ENCODE data around the gene STKLD1.

The STKLD1 gene

GRCh38 chr9:133354766-133355165 is 21.4 kb upstream of the STKLD1 start:
- Histone ChIP-seq H3K4me1 (ENCODE audit: control insufficient read depth in 1 of 2, insufficient read depth in 2 of 2, low read length in 2 of 2) (peaks cover 12 to 39% of the 10 kb centered on the region in 2 donors), H3K9me3 (ENCODE audit: control insufficient read depth in 1 of 2, low read length in 2 of 2) (no peaks in the 10 kb centered on the region), H3K36me3 (ENCODE audit: control insufficient read depth in 1 of 2, insufficient read depth in 2 of 2, low read length in 2 of 2) (peaks cover 32 to 48% of the 10 kb centered on the region in 2 donors), H3K27me3 (ENCODE audit: low read depth, low read length) (no peaks in the 10 kb centered on the region), H3K4me3 (ENCODE audit: low read depth in 1 of 2, low read length in 2 of 2) (no peak overlapping the region), H3K27ac (ENCODE audit: low read length) (no peak overlapping the region)

GRCh38 chr9:133355881-133356357 is 20.2 kb upstream of the STKLD1 start:
- peaks cover 12 to 38% of the 10 kb centered on the region in 2 donors for H3K4me1 ChIP-seq (ENCODE audit: control insufficient read depth in 1 of 2, insufficient read depth in 2 of 2, low read length in 2 of 2)
- no peaks in the 10 kb centered on the region for H3K9me3 ChIP-seq (ENCODE audit: control insufficient read depth in 1 of 2, low read length in 2 of 2)
- H3K27me3 ChIP-seq (ENCODE audit: low read depth, low read length): no peaks in the 10 kb centered on the region
- peak overlapping the region; percentile 1 for H3K27ac ChIP-seq (ENCODE audit: low read length)
- H3K36me3 ChIP-seq (ENCODE audit: control insufficient read depth in 1 of 2, insufficient read depth in 2 of 2, low read length in 2 of 2): peaks cover 30 to 40% of the 10 kb centered on the region in 2 donors
- peak overlapping the region; percentile 60 to 82 for H3K4me3 ChIP-seq (ENCODE audit: low read depth in 1 of 2, low read length in 2 of 2)

GRCh38 chr9:133356391-133357091 is 19.6 kb upstream of the STKLD1 start, which contains the start of the genes SURF1 and SURF2:
SURF1 (minus strand) TSS chr9:133356487; CDS start chr9:133356453, 34 bp downstream.
SURF2 (plus strand) TSS chr9:133356550; CDS start chr9:133356593, 43 bp downstream.
- no peaks in the 10 kb centered on the region for H3K9me3 ChIP-seq (ENCODE audit: control insufficient read depth in 1 of 2, low read length in 2 of 2)
- no peaks in the 10 kb centered on the region for H3K27me3 ChIP-seq (ENCODE audit: low read depth, low read length)
- H3K4me3 ChIP-seq (ENCODE audit: low read depth in 1 of 2, low read length in 2 of 2): peak within 1 kb of the TSS; percentile 60 to 82
- H3K4me1 ChIP-seq (ENCODE audit: control insufficient read depth in 1 of 2, insufficient read depth in 2 of 2, low read length in 2 of 2): peaks cover 12 to 38% of the 10 kb centered on the region in 2 donors
- H3K36me3 ChIP-seq (ENCODE audit: control insufficient read depth in 1 of 2, insufficient read depth in 2 of 2, low read length in 2 of 2): peaks cover 30 to 41% of the 10 kb centered on the region in 2 donors
- H3K27ac ChIP-seq (ENCODE audit: low read length): peak within 1 kb of the TSS; percentile 1

- peak overlapping the region in 1 of 2 donors; percentile 82 for H3K4me3 ChIP-seq (ENCODE audit: low read depth in 1 of 2, low read length in 2 of 2)
- no peak overlapping the region for H3K27ac ChIP-seq (ENCODE audit: low read length)
- no peaks in the 10 kb centered on the region for H3K9me3 ChIP-seq (ENCODE audit: control insufficient read depth in 1 of 2, low read length in 2 of 2)
- no peaks in the 10 kb centered on the region for H3K27me3 ChIP-seq (ENCODE audit: low read depth, low read length)
- H3K4me1 ChIP-seq (ENCODE audit: control insufficient read depth in 1 of 2, insufficient read depth in 2 of 2, low read length in 2 of 2): peaks cover 12 to 38% of the 10 kb centered on the region in 2 donors
- H3K36me3 ChIP-seq (ENCODE audit: control insufficient read depth in 1 of 2, insufficient read depth in 2 of 2, low read length in 2 of 2): peaks cover 29 to 40% of the 10 kb centered on the region in 2 donors
Measured at GRCh38 chr9:133357656-133358055, 18.5 kb upstream of the STKLD1 start.

GRCh38 chr9:133359399-133360175 is 16.6 kb upstream of the STKLD1 start:
- Histone ChIP-seq H3K4me1 (ENCODE audit: control insufficient read depth in 1 of 2, insufficient read depth in 2 of 2, low read length in 2 of 2) (peaks cover 12 to 35% of the 10 kb centered on the region in 2 donors), H3K27ac (ENCODE audit: low read length) (no peak overlapping the region), H3K36me3 (ENCODE audit: control insufficient read depth in 1 of 2, insufficient read depth in 2 of 2, low read length in 2 of 2) (peaks cover 40 to 44% of the 10 kb centered on the region in 2 donors), H3K4me3 (ENCODE audit: low read depth in 1 of 2, low read length in 2 of 2) (no peak overlapping the region), H3K27me3 (ENCODE audit: low read depth, low read length) (no peaks in the 10 kb centered on the region), H3K9me3 (ENCODE audit: control insufficient read depth in 1 of 2, low read length in 2 of 2) (no peaks in the 10 kb centered on the region)

- Histone ChIP-seq H3K36me3 (ENCODE audit: control insufficient read depth in 1 of 2, insufficient read depth in 2 of 2, low read length in 2 of 2) (peaks cover 51 to 55% of the 10 kb centered on the region in 2 donors), H3K4me3 (ENCODE audit: low read depth in 1 of 2, low read length in 2 of 2) (no peak overlapping the region), H3K27ac (ENCODE audit: low read length) (no peak overlapping the region), H3K4me1 (ENCODE audit: control insufficient read depth in 1 of 2, insufficient read depth in 2 of 2, low read length in 2 of 2) (peaks cover 9 to 24% of the 10 kb centered on the region in 2 donors), H3K27me3 (ENCODE audit: low read depth, low read length) (no peaks in the 10 kb centered on the region), H3K9me3 (ENCODE audit: control insufficient read depth in 1 of 2, low read length in 2 of 2) (no peaks in the 10 kb centered on the region)
Measured at GRCh38 chr9:133360400-133361393, 15.5 kb upstream of the STKLD1 start.

GRCh38 chr9:133361507-133362092 is 14.6 kb upstream of the STKLD1 start:
- Histone ChIP-seq H3K27me3 (ENCODE audit: low read depth, low read length) (no peaks in the 10 kb centered on the region), H3K27ac (ENCODE audit: low read length) (no peak overlapping the region), H3K36me3 (ENCODE audit: control insufficient read depth in 1 of 2, insufficient read depth in 2 of 2, low read length in 2 of 2) (peaks cover 60 to 64% of the 10 kb centered on the region in 2 donors), H3K4me3 (ENCODE audit: low read depth in 1 of 2, low read length in 2 of 2) (no peak overlapping the region), H3K4me1 (ENCODE audit: control insufficient read depth in 1 of 2, insufficient read depth in 2 of 2, low read length in 2 of 2) (peaks cover 9 to 21% of the 10 kb centered on the region in 2 donors), H3K9me3 (ENCODE audit: control insufficient read depth in 1 of 2, low read length in 2 of 2) (no peaks in the 10 kb centered on the region)

GRCh38 chr9:133362359-133363044 is 13.7 kb upstream of the STKLD1 start:
- no peak overlapping the region for H3K27ac ChIP-seq (ENCODE audit: low read length)
- H3K27me3 ChIP-seq (ENCODE audit: low read depth, low read length): no peaks in the 10 kb centered on the region
- H3K9me3 ChIP-seq (ENCODE audit: control insufficient read depth in 1 of 2, low read length in 2 of 2): no peaks in the 10 kb centered on the region
- H3K4me1 ChIP-seq (ENCODE audit: control insufficient read depth in 1 of 2, insufficient read depth in 2 of 2, low read length in 2 of 2): peaks cover 4 to 12% of the 10 kb centered on the region in 2 donors
- no peak overlapping the region for H3K4me3 ChIP-seq (ENCODE audit: low read depth in 1 of 2, low read length in 2 of 2)
- peaks cover 65 to 74% of the 10 kb centered on the region in 2 donors for H3K36me3 ChIP-seq (ENCODE audit: control insufficient read depth in 1 of 2, insufficient read depth in 2 of 2, low read length in 2 of 2)

- no peak overlapping the region for H3K27ac ChIP-seq (ENCODE audit: low read length)
- no peak overlapping the region for H3K4me3 ChIP-seq (ENCODE audit: low read depth in 1 of 2, low read length in 2 of 2)
- H3K9me3 ChIP-seq (ENCODE audit: control insufficient read depth in 1 of 2, low read length in 2 of 2): no peaks in the 10 kb centered on the region
- peaks cover 58 to 65% of the 10 kb centered on the region in 2 donors for H3K36me3 ChIP-seq (ENCODE audit: control insufficient read depth in 1 of 2, insufficient read depth in 2 of 2, low read length in 2 of 2)
- peaks cover 9 to 32% of the 10 kb centered on the region in 2 donors for H3K4me1 ChIP-seq (ENCODE audit: control insufficient read depth in 1 of 2, insufficient read depth in 2 of 2, low read length in 2 of 2)
- H3K27me3 ChIP-seq (ENCODE audit: low read depth, low read length): no peaks in the 10 kb centered on the region
Measured at GRCh38 chr9:133366435-133366834, 9.7 kb upstream of the STKLD1 start.

GRCh38 chr9:133367221-133367620 is 8.9 kb upstream of the STKLD1 start:
- H3K4me1 ChIP-seq (ENCODE audit: control insufficient read depth in 1 of 2, insufficient read depth in 2 of 2, low read length in 2 of 2): peaks cover 12 to 40% of the 10 kb centered on the region in 2 donors

More at GRCh38 chr9:133367221-133367620, 8.9 kb upstream of the STKLD1 start:
- Histone ChIP-seq H3K4me3 (ENCODE audit: low read depth in 1 of 2, low read length in 2 of 2) (no peak overlapping the region), H3K27me3 (ENCODE audit: low read depth, low read length) (no peaks in the 10 kb centered on the region), H3K36me3 (ENCODE audit: control insufficient read depth in 1 of 2, insufficient read depth in 2 of 2, low read length in 2 of 2) (peaks cover 50 to 58% of the 10 kb centered on the region in 2 donors), H3K9me3 (ENCODE audit: control insufficient read depth in 1 of 2, low read length in 2 of 2) (no peaks in the 10 kb centered on the region), H3K27ac (ENCODE audit: low read length) (no peak overlapping the region)
